A549 (cell line): Measurements from ENCODE around the gene FBN3.

Source experiments
- NR3C1 ChIP-seq: fragments of >200 bp; sonication (Bioruptor Twin); formaldehyde crosslinking; IDR thresholded peaks from 3 replicates; pipeline ENCODE4 v1.6.1; 2017
- POLR2A ChIP-seq: IDR thresholded peaks from 2 replicates; pipeline ENCODE4 v1.6.1; 2012; ENCODE audit warnings: mild to moderate bottlenecking, low read length
- POLR2AphosphoS2 ChIP-seq: conservative IDR thresholded peaks from 2 replicates; pipeline ENCODE4 v1.6.1; 2012; ENCODE audit warnings: low read length, improper control_type of control experiment, inconsistent platforms
- RCOR1 ChIP-seq: fragments of 150-350 bp; IDR thresholded peaks from 2 replicates; pipeline ENCODE4 v1.6.1; 2014; ENCODE audit warnings: antibody characterized with exemption, low read length, low read depth
- SMC3 ChIP-seq: fragments of >200 bp; sonication (Bioruptor Twin); formaldehyde crosslinking; IDR thresholded peaks from 3 replicates; pipeline ENCODE4 v1.6.1; 2018; ENCODE audit warnings: inconsistent platforms
- TF ChIP-seq, protein P1 (sequence below): fragments of >200 bp; sonication (Bioruptor Twin); formaldehyde crosslinking; IDR thresholded peaks from 3 replicates; pipeline ENCODE4 v1.5.1; 2016
- TF ChIP-seq, protein P2 (sequence below): fragments of 150-350 bp; IDR thresholded peaks from 2 replicates; pipeline ENCODE4 v1.6.1; 2014; ENCODE audit warnings: low read depth, mild to moderate bottlenecking, low read length
- TF ChIP-seq, protein P3 (sequence below): IDR thresholded peaks from 2 replicates; pipeline ENCODE4 v1.6.1; 2012

DNA sequence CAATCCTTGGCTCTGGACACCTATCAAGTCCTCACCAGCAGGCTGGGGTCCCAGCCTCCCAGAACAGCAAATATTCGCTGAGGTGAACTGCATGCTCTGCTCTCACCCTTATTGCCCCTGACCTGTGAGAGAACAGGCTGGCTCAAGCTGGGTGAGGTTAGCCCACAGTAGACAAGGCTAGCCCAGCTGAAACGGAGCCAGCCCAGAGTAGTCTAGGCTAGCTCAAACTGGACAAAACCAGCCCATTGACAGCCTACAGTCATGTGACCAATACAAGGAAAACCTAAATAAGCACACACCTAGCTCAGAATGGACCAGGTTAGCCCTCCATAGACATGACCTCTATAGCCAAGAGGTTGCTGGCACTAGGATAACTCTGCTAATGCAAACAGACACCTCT, 58.4 kb downstream of the FBN3 start:
- TF ChIP-seq, protein P1, sequence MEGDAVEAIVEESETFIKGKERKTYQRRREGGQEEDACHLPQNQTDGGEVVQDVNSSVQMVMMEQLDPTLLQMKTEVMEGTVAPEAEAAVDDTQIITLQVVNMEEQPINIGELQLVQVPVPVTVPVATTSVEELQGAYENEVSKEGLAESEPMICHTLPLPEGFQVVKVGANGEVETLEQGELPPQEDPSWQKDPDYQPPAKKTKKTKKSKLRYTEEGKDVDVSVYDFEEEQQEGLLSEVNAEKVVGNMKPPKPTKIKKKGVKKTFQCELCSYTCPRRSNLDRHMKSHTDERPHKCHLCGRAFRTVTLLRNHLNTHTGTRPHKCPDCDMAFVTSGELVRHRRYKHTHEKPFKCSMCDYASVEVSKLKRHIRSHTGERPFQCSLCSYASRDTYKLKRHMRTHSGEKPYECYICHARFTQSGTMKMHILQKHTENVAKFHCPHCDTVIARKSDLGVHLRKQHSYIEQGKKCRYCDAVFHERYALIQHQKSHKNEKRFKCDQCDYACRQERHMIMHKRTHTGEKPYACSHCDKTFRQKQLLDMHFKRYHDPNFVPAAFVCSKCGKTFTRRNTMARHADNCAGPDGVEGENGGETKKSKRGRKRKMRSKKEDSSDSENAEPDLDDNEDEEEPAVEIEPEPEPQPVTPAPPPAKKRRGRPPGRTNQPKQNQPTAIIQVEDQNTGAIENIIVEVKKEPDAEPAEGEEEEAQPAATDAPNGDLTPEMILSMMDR: no peak
- TF ChIP-seq NR3C1: no peak
- no peak for TF ChIP-seq SMC3
- TF ChIP-seq RCOR1: no peak
- TF ChIP-seq, protein P2, sequence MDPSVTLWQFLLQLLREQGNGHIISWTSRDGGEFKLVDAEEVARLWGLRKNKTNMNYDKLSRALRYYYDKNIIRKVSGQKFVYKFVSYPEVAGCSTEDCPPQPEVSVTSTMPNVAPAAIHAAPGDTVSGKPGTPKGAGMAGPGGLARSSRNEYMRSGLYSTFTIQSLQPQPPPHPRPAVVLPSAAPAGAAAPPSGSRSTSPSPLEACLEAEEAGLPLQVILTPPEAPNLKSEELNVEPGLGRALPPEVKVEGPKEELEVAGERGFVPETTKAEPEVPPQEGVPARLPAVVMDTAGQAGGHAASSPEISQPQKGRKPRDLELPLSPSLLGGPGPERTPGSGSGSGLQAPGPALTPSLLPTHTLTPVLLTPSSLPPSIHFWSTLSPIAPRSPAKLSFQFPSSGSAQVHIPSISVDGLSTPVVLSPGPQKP: no peak
- no peak for TF ChIP-seq POLR2AphosphoS2
- no peak for TF ChIP-seq POLR2A
- TF ChIP-seq, protein P3, sequence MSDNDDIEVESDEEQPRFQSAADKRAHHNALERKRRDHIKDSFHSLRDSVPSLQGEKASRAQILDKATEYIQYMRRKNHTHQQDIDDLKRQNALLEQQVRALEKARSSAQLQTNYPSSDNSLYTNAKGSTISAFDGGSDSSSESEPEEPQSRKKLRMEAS: no peak
